ENCODE data around the gene GSTA4.
"Not testable (repeated sequence)": the region's sequence is repeated elsewhere in the genome, so short reads cannot be mapped to it uniquely, and the experiment has no call there.

DNA sequence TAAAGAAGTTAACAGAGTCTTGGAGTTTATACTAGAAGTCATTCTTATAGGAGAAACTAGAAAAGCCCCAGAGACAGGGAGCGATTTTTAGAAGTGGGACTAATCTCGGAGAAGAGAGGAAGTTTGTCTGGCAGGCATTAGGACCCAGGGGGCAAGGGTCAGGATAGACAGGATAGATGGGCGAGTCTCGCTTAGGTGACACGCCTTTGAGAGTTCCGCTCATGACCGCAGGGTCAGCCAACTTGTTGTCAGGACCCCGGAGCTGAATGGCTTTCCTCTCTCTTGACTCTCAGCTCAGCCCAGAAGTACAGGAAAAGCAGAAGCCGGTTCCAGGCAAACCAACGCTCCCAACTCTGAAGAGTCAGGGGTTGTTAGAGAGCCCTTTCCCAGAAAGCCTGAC lies 34.1 kb downstream of the GSTA4 start:
- TF ChIP-seq, protein P1, sequence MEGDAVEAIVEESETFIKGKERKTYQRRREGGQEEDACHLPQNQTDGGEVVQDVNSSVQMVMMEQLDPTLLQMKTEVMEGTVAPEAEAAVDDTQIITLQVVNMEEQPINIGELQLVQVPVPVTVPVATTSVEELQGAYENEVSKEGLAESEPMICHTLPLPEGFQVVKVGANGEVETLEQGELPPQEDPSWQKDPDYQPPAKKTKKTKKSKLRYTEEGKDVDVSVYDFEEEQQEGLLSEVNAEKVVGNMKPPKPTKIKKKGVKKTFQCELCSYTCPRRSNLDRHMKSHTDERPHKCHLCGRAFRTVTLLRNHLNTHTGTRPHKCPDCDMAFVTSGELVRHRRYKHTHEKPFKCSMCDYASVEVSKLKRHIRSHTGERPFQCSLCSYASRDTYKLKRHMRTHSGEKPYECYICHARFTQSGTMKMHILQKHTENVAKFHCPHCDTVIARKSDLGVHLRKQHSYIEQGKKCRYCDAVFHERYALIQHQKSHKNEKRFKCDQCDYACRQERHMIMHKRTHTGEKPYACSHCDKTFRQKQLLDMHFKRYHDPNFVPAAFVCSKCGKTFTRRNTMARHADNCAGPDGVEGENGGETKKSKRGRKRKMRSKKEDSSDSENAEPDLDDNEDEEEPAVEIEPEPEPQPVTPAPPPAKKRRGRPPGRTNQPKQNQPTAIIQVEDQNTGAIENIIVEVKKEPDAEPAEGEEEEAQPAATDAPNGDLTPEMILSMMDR (IDR thresholded peaks at IDR 0.05; ENCODE audit: poor library complexity, severe bottlenecking), result not testable (repeated sequence)
- TF ChIP-seq EZH2 (IDR thresholded peaks at IDR 0.05; ENCODE audit: borderline replicate concordance, insufficient read depth, low read length, poor library complexity, severe bottlenecking); POLR2AphosphoS5 (IDR thresholded peaks at IDR 0.05); SMC3 (conservative IDR thresholded peaks at IDR 0.05; ENCODE audit: poor library complexity); MXI1 (conservative IDR thresholded peaks at IDR 0.05; ENCODE audit: poor library complexity, severe bottlenecking): not testable (repeated sequence)

All from neural cell (in vitro differentiated cells).